Esophagus (tissue), 2 donors: ENCODE data around the gene KCNG2. TPM values are rescaled to one million over a fixed set of nuclear protein-coding genes. Genes with fewer than 3 reads are reported as not detected.

Experiments
- H3K27ac ChIP-seq, 2 donors: one replicate each; pipeline ENCODE4 v1.5.1; 2013; ENCODE audit warnings: low read depth in 2 of 2, mild to moderate bottlenecking in 2 of 2, inconsistent platforms in 1 of 2, low read length in 1 of 2, moderate library complexity in 1 of 2
- H3K27me3 ChIP-seq, 2 donors: one replicate each; pipeline ENCODE4 v1.6.1; 2013; ENCODE audit warnings: low read length in 2 of 2, control low read depth in 1 of 2, mild to moderate bottlenecking in 1 of 2; ENCODE audit not compliant: insufficient read depth in 2 of 2, control insufficient read depth in 1 of 2
- H3K36me3 ChIP-seq, 2 donors: one replicate each; pipeline ENCODE4 v1.6.1; 2013; ENCODE audit warnings: low read length in 1 of 2; ENCODE audit not compliant: control insufficient read depth in 2 of 2, insufficient read depth in 2 of 2
- H3K4me1 ChIP-seq, 2 donors: one replicate each; pipeline ENCODE4 v1.6.1; 2013; ENCODE audit warnings: low read length in 1 of 2; ENCODE audit not compliant: control insufficient read depth in 2 of 2, insufficient read depth in 2 of 2
- H3K4me3 ChIP-seq, 2 donors: one replicate each; pipeline ENCODE4 v1.5.1; 2013; ENCODE audit warnings: low read length in 2 of 2, mild to moderate bottlenecking in 2 of 2, low read depth in 1 of 2, moderate library complexity in 1 of 2
- H3K9me3 ChIP-seq, 2 donors: one replicate each; pipeline ENCODE4 v1.6.1; 2013; ENCODE audit warnings: mild to moderate bottlenecking in 2 of 2, low read depth in 1 of 2, low read length in 1 of 2, moderate library complexity in 1 of 2; ENCODE audit not compliant: control insufficient read depth in 2 of 2, insufficient read depth in 1 of 2
- WGBS, 2 donors: extraction: QIAGEN DNeasy Blood & Tissue Kit; methylation state at CpG; one replicate each; pipeline ENCODE4 v1.1.7; 2013; 5-methylcytosine and 5-hydroxymethylcytosine counted together
- polyA plus RNA-seq, 2 donors: library from polyadenylated mRNA; stranded (reverse); fragments of 200-250 nt; gene quantifications; one replicate each; pipeline ENCODE4 v1.2.3, GENCODE V29; 2013
- donor health status: healthy with polysubstance abuse.
- donor health status: Bipolar disorder and iron deficiency.

KCNG2 gene
- polyA plus RNA-seq, 2 donors = 0.04 TPM; not detected in 1

GRCh38 chr18:79903787-79904356 is 106.1 kb downstream of the KCNG2 start:
- 95 to 96% methylated on average over 20 to 25 of the region's 25 CpGs for WGBS, 2 donors
- Histone ChIP-seq H3K4me1 (peaks cover 2 to 8% of the 10 kb centered on the region in 2 donors), H3K36me3 (peaks cover 0 to 36% of the 10 kb centered on the region in 2 donors), H3K27me3 (no peaks in the 10 kb centered on the region), H3K27ac (no peak overlapping the region), H3K4me3 (no peak overlapping the region), H3K9me3 (peaks cover 0 to 25% of the 10 kb centered on the region in 2 donors)

- WGBS, 2 donors = 73 to 79% methylated on average over 25 to 27 of the region's 27 CpGs
- peaks cover 2 to 6% of the 10 kb centered on the region in 2 donors for H3K4me1 ChIP-seq
- no peak overlapping the region for H3K27ac ChIP-seq
- no peaks in the 10 kb centered on the region for H3K27me3 ChIP-seq
- peaks cover 0 to 18% of the 10 kb centered on the region in 2 donors for H3K9me3 ChIP-seq
- H3K36me3 ChIP-seq = peaks cover 0 to 37% of the 10 kb centered on the region in 2 donors
- no peak overlapping the region for H3K4me3 ChIP-seq
Observed at GRCh38 chr18:79904357-79905147, 106.8 kb downstream of the KCNG2 start.

DNA sequence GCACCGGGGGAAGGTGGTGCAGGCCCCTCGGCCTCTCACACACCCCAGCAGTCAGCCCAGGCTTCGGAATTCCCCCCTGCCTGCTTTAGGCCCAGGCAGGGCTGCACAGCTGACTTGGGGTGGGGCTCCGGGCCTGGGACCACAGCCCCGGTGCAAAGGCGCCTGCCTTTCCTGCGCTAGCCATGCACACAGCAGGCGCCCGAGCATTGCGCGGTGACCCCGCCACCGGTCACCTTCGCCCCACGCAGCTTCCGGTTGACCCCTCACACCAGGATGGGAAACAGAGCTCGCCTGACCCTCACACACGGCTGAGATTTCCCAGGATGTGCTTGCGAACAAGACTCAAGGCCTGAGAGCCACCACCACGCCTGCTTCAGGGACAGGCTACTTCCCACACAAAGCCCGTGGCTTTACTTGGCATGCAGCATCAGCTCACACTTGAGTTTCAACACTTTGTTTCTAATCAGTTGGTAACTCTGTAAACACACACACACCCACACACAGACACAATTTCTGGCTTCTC is 107.7 kb downstream of the KCNG2 start:
- Histone ChIP-seq H3K36me3 (peaks cover 0 to 37% of the 10 kb centered on the region in 2 donors), H3K4me1 (peaks cover 2 to 6% of the 10 kb centered on the region in 2 donors), H3K27ac (no peak overlapping the region), H3K27me3 (no peaks in the 10 kb centered on the region), H3K9me3 (peaks cover 0 to 13% of the 10 kb centered on the region in 2 donors), H3K4me3 (no peak overlapping the region)
- 90 to 93% methylated on average over 21 of the region's 21 CpGs for WGBS, 2 donors

DNA sequence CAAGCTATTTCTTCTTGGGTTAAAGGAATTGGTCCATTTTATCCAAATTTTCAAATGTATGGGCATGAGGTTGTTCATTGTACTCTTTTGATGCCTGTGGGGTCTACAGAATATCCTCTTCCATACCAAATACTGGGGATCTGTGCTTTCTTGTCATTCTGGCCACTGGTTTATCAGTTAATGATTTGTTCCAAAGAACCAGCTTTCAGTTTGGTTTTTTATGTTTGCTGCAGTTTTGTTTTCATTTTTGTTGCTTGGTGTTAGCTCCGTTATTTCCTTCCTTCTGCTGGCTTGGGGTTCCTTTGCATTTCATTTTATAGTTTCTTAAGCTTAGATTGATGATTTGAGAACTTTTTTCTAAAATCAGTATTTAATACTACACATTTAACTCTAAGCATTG is 108.3 kb downstream of the KCNG2 start:
- 66 to 68% methylated on average over 1 of the region's 1 CpG for WGBS, 2 donors
- Histone ChIP-seq H3K27ac (no peak overlapping the region), H3K27me3 (no peaks in the 10 kb centered on the region), H3K9me3 (peaks cover 0 to 13% of the 10 kb centered on the region in 2 donors), H3K36me3 (peaks cover 0 to 40% of the 10 kb centered on the region in 2 donors), H3K4me3 (no peak overlapping the region), H3K4me1 (peaks cover 2 to 6% of the 10 kb centered on the region in 2 donors)

DNA sequence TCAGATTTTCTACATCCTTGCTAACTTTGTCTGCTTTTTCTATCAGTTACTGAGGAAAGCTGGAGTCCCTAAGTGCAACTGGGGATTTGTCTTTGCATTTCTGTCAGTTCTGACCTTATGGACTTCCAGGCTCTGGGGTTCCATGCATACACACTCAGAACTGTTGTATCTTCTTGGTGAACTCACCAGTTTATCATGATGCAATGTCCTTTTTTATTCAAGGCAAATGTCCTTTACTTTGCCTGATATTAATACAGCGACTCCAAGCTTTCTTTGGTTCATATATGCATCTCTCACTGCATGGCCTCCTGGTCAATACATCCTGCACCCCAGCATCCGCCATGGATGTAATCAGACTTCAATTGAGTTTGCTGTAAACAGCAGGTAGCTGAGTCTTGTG is 109.0 kb downstream of the KCNG2 start:
- H3K4me3 ChIP-seq = no peak overlapping the region
- peaks cover 0 to 10% of the 10 kb centered on the region in 2 donors for H3K9me3 ChIP-seq
- 97 to 99% methylated on average over 2 of the region's 2 CpGs for WGBS, 2 donors
- no peaks in the 10 kb centered on the region for H3K27me3 ChIP-seq
- H3K36me3 ChIP-seq = peaks cover 0 to 43% of the 10 kb centered on the region in 2 donors
- H3K27ac ChIP-seq = no peak overlapping the region
- H3K4me1 ChIP-seq = peaks cover 2 to 6% of the 10 kb centered on the region in 2 donors

DNA sequence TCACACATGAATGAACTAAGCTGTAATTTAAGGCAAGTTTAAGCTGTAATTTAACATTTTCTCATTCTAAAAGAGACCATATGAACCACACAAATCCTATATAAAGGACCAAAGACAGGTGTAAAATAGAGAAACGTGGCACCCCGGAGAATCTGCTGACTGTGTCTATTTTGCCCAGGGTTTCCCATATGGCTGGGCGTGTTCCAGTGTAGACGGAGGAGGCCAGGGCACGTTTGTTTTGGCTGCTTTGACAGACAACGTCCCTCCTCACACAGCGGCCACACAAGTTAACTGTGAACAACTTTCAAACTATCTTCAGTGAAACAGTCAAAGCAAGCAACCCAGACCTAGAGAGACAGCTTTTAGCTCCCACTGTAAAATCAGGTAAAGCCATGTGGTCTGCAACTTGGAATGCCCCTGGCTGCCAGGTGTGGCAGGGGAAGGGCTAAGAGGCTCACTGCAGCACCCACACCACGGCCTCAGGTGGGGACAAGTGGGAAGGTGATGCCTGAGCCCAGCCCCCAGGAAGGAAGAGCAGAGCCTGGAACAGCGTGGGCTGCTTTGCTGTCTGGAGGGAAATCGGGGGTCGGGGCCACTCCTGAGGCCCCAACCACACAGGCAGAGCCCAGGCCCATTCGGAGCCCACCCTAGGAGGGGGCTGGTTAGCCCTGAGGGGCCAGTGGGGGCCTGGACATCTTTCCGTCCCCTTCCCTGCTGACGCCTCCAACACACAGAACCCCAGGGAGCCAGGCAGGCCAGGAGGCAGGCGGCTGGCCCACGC is 113.0 kb downstream of the KCNG2 start:
- 85 to 86% methylated on average over 16 of the region's 16 CpGs for WGBS, 2 donors
- H3K36me3 ChIP-seq = peaks cover 5 to 23% of the 10 kb centered on the region in 2 donors
- H3K4me3 ChIP-seq = no peak overlapping the region
- H3K9me3 ChIP-seq = peaks cover 0 to 2% of the 10 kb centered on the region in 2 donors
- no peak overlapping the region for H3K27ac ChIP-seq
- no peaks in the 10 kb centered on the region for H3K27me3 ChIP-seq
- peaks cover 0 to 3% of the 10 kb centered on the region in 2 donors for H3K4me1 ChIP-seq

- Histone ChIP-seq H3K4me1 (peaks cover 0 to 3% of the 10 kb centered on the region in 2 donors), H3K27ac (no peak overlapping the region), H3K27me3 (no peaks in the 10 kb centered on the region), H3K9me3 (peaks cover 0 to 5% of the 10 kb centered on the region in 2 donors), H3K36me3 (peaks cover 8 to 31% of the 10 kb centered on the region in 2 donors), H3K4me3 (no peak overlapping the region)
- WGBS, 2 donors = 86 to 90% methylated on average over 29 of the region's 29 CpGs
Observed at GRCh38 chr18:79911344-79912270, 113.9 kb downstream of the KCNG2 start.

GRCh38 chr18:79912409-79912991 is 114.8 kb downstream of the KCNG2 start:
- Histone ChIP-seq H3K27ac (no peak overlapping the region), H3K36me3 (peaks cover 13 to 39% of the 10 kb centered on the region in 2 donors)

More at GRCh38 chr18:79912409-79912991, 114.8 kb downstream of the KCNG2 start:
- peaks cover 0 to 3% of the 10 kb centered on the region in 2 donors for H3K4me1 ChIP-seq
- no peak overlapping the region for H3K4me3 ChIP-seq
- WGBS, 2 donors = 81 to 84% methylated on average over 18 to 20 of the region's 20 CpGs
- no peaks in the 10 kb centered on the region for H3K27me3 ChIP-seq
- H3K9me3 ChIP-seq = peaks cover 0 to 5% of the 10 kb centered on the region in 2 donors
